Common myeloid progenitor, CD34-positive (primary cell): Measurements from ENCODE around the gene PDE5A.
"Not testable (repeated sequence)": the region's sequence is repeated elsewhere in the genome, so short reads cannot be mapped to it uniquely, and the experiment has no call there.

Source experiments
- CTCF ChIA-PET: fragments of 350-600 bp; sonication (Branson Sonifier 250); formaldehyde crosslinking; loops from one replicate; lab custom pipeline; 2021; ENCODE audit warnings: antibody characterized with exemption; lab: Charles Lee
- POLR2A ChIA-PET: fragments of 350-600 bp; sonication (Branson Sonifier 250); formaldehyde crosslinking; loops from one replicate; lab custom pipeline; 2021; ENCODE audit warnings: antibody characterized with exemption; lab: Charles Lee
- DNase-seq, 3 donors: peaks; one replicate each; pipeline versions ENCODE4 v3.0.0 to v3.0.0-alpha.2; 2013
- H3K27ac ChIP-seq, 2 experiments: 1 replicate in 1 of 2; 2 replicates in 1 of 2; pipeline ENCODE4 v1.7.0; 2013; ENCODE audit warnings: inconsistent platforms in 2 of 2, low read length in 2 of 2, mild to moderate bottlenecking in 2 of 2, low read depth in 1 of 2, moderate library complexity in 1 of 2; ENCODE audit not compliant: severe bottlenecking in 2 of 2, insufficient read depth in 1 of 2, poor library complexity in 1 of 2
- H3K27me3 ChIP-seq, 5 experiments: replicated peaks in 2 of 5; 1 replicate in 3 of 5; 2 replicates in 2 of 5; pipeline versions ENCODE4 v1.6.1 to v1.7.0; 2013; ENCODE audit warnings: low read length in 4 of 5, mild to moderate bottlenecking in 2 of 5, moderate library complexity in 2 of 5, inconsistent platforms in 1 of 5; ENCODE audit not compliant: insufficient read depth in 5 of 5, control insufficient read depth in 4 of 5
- H3K36me3 ChIP-seq, 4 experiments: 1 replicate in 2 of 4; 2 replicates in 2 of 4; pipeline versions ENCODE4 v1.6.1 to v1.7.0; 2013; ENCODE audit warnings: low read length in 3 of 4, control low read depth in 1 of 4, mild to moderate bottlenecking in 1 of 4; ENCODE audit not compliant: control insufficient read depth in 4 of 4, insufficient read depth in 4 of 4
- H3K4me1 ChIP-seq, 4 experiments: 1 replicate in 3 of 4; 2 replicates in 1 of 4; pipeline versions ENCODE4 v1.6.1 to v1.7.1; 2013; ENCODE audit warnings: low read length in 3 of 4, mild to moderate bottlenecking in 3 of 4, control low read depth in 1 of 4, inconsistent platforms in 1 of 4, moderate library complexity in 1 of 4; ENCODE audit not compliant: control insufficient read depth in 4 of 4, insufficient read depth in 4 of 4; ENCODE audit errors: control extremely low read depth in 1 of 4
- H3K4me3 ChIP-seq, 7 experiments: 1 replicate in 4 of 7; 2 replicates in 3 of 7; pipeline versions ENCODE4 v1.5.1 to v1.7.0; 2013; ENCODE audit warnings: mild to moderate bottlenecking in 7 of 7, low read length in 6 of 7, moderate library complexity in 6 of 7, inconsistent platforms in 2 of 7, low read depth in 2 of 7, control low read depth in 1 of 7; ENCODE audit not compliant: insufficient read depth in 4 of 7, control insufficient read depth in 1 of 7; ENCODE audit errors: extremely low read depth in 1 of 7
- H3K9me3 ChIP-seq, 5 experiments: 1 replicate in 4 of 5; 2 replicates in 1 of 5; pipeline versions ENCODE4 v1.6.1 to v1.7.1; 2013; ENCODE audit warnings: low read length in 4 of 5, mild to moderate bottlenecking in 2 of 5, inconsistent platforms in 1 of 5, low read depth in 1 of 5, moderate library complexity in 1 of 5; ENCODE audit not compliant: control insufficient read depth in 4 of 5, insufficient read depth in 2 of 5; ENCODE audit errors: control extremely low read depth in 1 of 5
- WGBS: methylation state at CpG from one replicate; pipeline ENCODE4 v1.1.5; 2013; ENCODE audit not compliant: insufficient coverage; 5-methylcytosine and 5-hydroxymethylcytosine counted together

Gene PDE5A

DNA sequence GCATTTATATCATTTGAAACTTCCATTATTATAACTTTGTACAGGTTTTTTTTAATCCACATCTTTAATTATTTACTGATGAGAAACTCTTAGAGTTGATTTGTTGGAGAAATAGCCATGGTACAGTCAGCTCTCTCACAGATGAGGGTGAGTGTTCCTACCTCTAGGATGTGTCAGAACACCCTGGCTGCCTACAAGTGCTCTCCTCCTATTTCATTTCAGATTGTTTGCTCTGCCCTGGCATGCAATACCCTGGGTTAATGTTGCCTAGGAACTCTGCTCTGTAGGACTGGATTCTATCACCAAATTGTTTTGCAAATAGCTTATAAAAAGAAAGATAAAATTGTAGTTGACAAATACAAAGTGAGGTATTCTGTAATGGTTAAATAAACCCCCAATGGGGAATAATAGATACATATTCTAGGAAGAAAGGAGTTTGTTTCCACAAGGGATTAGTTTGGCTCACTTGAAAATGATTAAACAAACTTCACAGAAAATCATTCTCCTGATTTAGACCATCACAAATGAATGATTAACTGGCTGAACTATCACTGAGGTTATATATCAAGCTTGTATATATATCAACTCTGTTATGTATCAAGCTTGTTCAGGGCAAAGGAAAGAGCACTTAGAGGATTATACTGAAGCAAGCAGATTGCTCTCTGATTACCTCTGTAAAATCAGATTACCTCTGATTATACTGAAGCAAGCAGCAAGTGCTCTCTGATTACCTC is 150.0 kb downstream of the PDE5A start:
- no peak overlapping the region for H3K4me3 ChIP-seq
- peaks cover 0 to 9% (median 2%) of the 10 kb centered on the region in 5 experiments for H3K9me3 ChIP-seq
- no peaks in the 10 kb centered on the region for H3K4me1 ChIP-seq
- no peak for DNase-seq
- H3K36me3 ChIP-seq = peaks cover 9 to 41% (median 19%) of the 10 kb centered on the region in 4 experiments
- ChIA-PET CTCF (interaction anchor here (0.9 to 1.5 kb wide), 4 partner anchors 12 to 26 kb away, joined by 3 to 5 read pairs (median 3); no protein-coding TSS in a partner anchor), POLR2A (no interaction called here)
- H3K27ac ChIP-seq = no peak overlapping the region
- no peaks in the 10 kb centered on the region for H3K27me3 ChIP-seq

DNA sequence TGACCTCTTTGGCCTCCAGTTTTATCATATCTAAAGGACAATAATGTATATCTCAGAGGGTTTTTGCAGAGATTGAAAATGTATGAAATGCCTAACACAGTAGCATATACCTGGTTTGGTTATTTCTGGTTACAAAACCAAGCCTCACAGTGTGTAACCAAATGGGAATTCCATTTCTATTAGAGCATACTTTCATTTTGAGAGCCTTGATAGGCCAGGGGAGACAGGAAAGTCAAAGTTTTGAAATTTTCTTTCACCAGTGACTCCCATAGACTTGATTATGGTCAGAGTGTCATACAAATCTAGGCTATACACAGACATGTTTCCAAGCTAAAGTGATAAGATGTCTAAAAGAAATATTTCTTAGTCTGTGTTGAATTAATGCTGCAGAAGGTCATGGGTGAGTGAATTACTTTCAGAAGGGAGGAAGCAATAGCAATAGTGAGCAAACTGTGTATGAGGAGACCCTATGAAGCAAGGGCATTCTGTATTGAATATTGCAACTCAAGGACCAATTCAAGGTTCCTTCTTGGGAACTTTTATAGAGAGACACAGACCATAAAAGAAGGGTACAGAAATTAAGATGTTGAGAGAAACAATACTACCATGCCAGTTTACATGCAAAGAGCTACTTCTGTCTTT is 151.1 kb downstream of the PDE5A start:
- Histone ChIP-seq H3K9me3 (peaks cover 0 to 4% (median 0%) of the 10 kb centered on the region in 5 experiments), H3K36me3 (peaks cover 11 to 41% (median 15%) of the 10 kb centered on the region in 4 experiments), H3K4me1 (no peaks in the 10 kb centered on the region), H3K27ac (no peak overlapping the region), H3K4me3 (no peak overlapping the region), H3K27me3 (no peaks in the 10 kb centered on the region)
- ChIA-PET CTCF (interaction anchor here (0.9 to 1.3 kb wide), 2 partner anchors 16 to 27 kb away, joined by 3 read pairs; no protein-coding TSS in a partner anchor), POLR2A (no interaction called here)
- no peak for DNase-seq

DNA sequence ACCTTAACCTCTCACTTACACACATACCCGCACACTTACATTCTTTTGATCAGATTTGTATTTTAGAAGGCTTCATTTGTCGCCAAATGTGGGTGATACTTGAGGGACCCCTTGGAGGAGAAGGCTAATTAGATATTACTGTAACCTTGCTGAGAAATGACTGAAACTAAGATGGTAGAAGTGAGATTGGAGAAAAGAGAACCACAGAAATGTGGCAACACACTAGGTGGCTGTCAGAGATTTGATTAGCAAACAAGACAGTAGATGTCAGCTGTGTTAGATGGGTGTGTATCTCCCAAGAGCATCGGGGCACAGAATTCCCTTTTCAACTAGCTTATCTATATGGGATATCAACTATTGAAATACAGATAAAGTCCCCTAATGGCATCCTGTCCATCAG is 157.3 kb downstream of the PDE5A start:
- ChIA-PET POLR2A (no interaction called here), CTCF (no interaction called here)
- H3K36me3 ChIP-seq = peaks cover under 1 to 22% (median 8%) of the 10 kb centered on the region in 4 experiments
- 100% methylated on average over 1 of the region's 3 CpGs for WGBS
- H3K27me3 ChIP-seq = no peaks in the 10 kb centered on the region
- no peaks in the 10 kb centered on the region for H3K4me1 ChIP-seq
- H3K4me3 ChIP-seq = no peak overlapping the region
- no peaks in the 10 kb centered on the region for H3K9me3 ChIP-seq
- no peak for DNase-seq
- H3K27ac ChIP-seq = no peak overlapping the region

DNA sequence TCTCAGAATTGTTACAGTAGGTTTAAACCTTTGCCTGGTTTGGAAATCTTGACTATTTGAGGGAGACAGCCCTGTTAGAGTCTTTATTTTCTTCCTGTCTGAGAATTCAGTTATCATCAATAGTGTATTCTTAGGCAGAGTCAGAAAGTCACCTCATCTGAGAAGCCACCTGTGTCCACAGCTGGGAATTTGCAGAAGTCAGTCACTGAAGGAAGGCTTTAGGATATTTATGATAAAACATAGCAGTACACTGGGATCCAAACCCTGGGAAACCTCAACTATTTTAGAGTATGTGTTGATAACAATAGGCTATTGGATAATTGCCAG is 157.9 kb downstream of the PDE5A start:
- CTCF ChIA-PET, POLR2A ChIA-PET: not testable (repeated sequence)
- H3K36me3 ChIP-seq = peaks cover 2 to 17% (median 8%) of the 10 kb centered on the region in 4 experiments

DNA sequence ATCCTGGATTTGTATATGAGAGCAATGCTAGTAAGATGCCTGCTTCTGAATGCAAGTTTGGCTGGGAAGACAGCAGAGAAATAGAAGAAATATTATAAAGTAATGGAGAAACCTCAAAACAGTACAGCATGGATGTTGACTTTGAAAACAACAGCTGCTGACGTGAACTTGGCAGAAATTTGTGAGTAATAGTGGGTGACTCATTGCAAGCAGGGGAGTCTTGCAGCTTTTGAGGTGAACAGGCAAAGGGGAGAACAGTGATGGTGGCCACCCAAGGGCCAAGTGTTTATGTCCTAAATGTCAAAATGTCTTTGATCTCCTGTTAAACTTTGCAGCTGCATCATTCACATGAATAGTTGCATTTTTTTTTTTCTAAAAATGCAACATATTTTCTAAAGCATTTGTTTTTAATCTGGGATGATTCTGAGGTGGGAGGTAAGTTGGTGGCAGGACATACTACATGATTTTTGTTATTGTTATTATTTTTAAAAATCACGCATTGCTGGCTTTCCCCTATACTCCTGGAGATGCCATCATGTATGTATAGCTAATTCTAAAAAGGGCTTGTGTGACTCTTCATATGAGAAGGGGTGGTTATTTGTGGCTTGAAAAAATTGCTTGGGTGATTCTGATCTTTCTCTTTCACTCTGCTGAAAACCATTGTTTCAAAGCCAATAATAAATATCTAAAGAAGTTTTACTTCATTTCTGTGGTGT is 158.4 kb downstream of the PDE5A start:
- CTCF ChIA-PET, POLR2A ChIA-PET, H3K9me3 ChIP-seq, H3K27me3 ChIP-seq, DNase-seq, H3K4me1 ChIP-seq, H3K4me3 ChIP-seq, H3K27ac ChIP-seq: not testable (repeated sequence)
- peaks cover 2 to 16% (median 8%) of the 10 kb centered on the region in 4 experiments for H3K36me3 ChIP-seq
- 90% methylated on average over 1 of the region's 2 CpGs for WGBS

More for the DNA sequence above, 157.9 kb downstream of the PDE5A start:
- H3K4me1 ChIP-seq, H3K9me3 ChIP-seq, H3K4me3 ChIP-seq, DNase-seq, H3K27me3 ChIP-seq, H3K27ac ChIP-seq: not testable (repeated sequence)

DNA sequence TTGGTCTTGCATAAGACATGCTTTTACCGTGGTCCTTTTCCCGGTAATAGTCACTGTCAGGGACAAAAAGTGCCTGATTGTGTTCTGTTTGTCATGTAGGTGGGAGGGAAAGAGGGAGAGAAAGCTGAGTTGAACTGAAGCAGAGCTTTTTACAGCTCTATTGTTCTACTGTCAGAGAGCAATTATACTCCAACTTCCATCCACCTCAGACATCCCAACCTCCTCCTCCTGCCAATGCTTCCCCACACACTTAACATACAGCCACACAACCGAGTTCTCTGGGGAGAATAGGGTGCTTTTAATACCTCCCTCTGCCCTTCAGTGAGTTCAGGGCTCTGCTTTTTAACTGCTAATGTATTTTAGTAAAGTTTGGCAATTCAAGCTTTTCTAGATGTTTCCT is 159.6 kb downstream of the PDE5A start:
- H3K9me3 ChIP-seq, H3K27ac ChIP-seq, H3K4me1 ChIP-seq, POLR2A ChIA-PET, H3K27me3 ChIP-seq, DNase-seq, H3K4me3 ChIP-seq: not testable (repeated sequence)
- peaks cover 2 to 13% (median 8%) of the 10 kb centered on the region in 4 experiments for H3K36me3 ChIP-seq
- CTCF ChIA-PET = interaction anchor here (0.6 kb wide), 1 partner anchor 574 kb away, joined by 3 read pairs; no protein-coding TSS in a partner anchor
- no CpG with 5 or more reads among the region's 3 CpGs for WGBS

DNA sequence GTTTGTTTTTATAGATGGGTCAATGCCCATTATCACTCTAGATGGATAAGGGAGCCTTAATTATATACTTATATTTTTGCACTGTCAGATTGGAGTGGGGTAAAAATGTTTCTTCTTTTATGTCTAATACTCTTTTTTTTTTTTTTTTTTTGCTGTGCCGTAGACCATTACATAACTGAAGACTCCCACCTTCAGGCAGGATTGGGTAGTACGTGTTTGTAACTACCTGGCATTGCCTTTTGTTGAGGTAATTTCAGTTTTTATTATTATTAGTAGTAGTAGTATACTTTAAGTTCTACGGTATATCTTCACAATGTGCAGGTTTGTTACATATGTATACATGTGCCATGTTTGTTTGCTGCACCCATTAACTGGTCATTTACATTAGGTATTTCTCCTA is 165.9 kb downstream of the PDE5A start:
- POLR2A ChIA-PET, H3K36me3 ChIP-seq, CTCF ChIA-PET, H3K27me3 ChIP-seq, H3K4me3 ChIP-seq, H3K27ac ChIP-seq, H3K4me1 ChIP-seq, H3K9me3 ChIP-seq: not testable (repeated sequence)
- no CpG with 5 or more reads among the region's 3 CpGs for WGBS
- peak; percentile 48 to 80 (median 73) for DNase-seq
